Smooth muscle cell (in vitro differentiated cells): ENCODE measurements around the gene TBX4. TPM values are rescaled to one million over a fixed set of nuclear protein-coding genes. Genes with fewer than 3 reads are reported as not detected.

Experiments
- DNase-seq: peaks from one replicate; lab custom pipeline; 2025; ENCODE audit not compliant: unreplicated experiment; lab: John Stamatoyannopoulos, UW
- H2AFZ ChIP-seq: fragments of 200-600 bp; sonication (generic); 2 replicates; pipeline ENCODE4 v1.6.0; 2016; ENCODE audit warnings: antibody characterized with exemption, low read depth, mild to moderate bottlenecking
- H3F3A ChIP-seq: fragments of 200-600 bp; sonication (generic); 2 replicates; pipeline ENCODE4 v1.6.0; 2017; ENCODE audit warnings: antibody characterized with exemption, low read depth
- H3K27ac ChIP-seq: fragments of 200-600 bp; sonication (generic); 2 replicates; pipeline ENCODE4 v1.5.1; 2016; ENCODE audit warnings: low read depth, mild to moderate bottlenecking
- H3K27me3 ChIP-seq: fragments of 200-600 bp; sonication (generic); 2 replicates; pipeline ENCODE4 v1.6.1; 2016; ENCODE audit warnings: low read depth, mild to moderate bottlenecking
- H3K36me3 ChIP-seq: fragments of 200-600 bp; sonication (generic); 2 replicates; pipeline ENCODE4 v1.5.1; 2016; ENCODE audit warnings: low read depth
- H3K4me1 ChIP-seq: fragments of 200-600 bp; sonication (generic); 2 replicates; pipeline ENCODE4 v1.5.1; 2016; ENCODE audit warnings: low read depth
- H3K4me2 ChIP-seq: fragments of 200-600 bp; sonication (generic); 2 replicates; pipeline ENCODE4 v1.6.0; 2016; ENCODE audit warnings: mild to moderate bottlenecking
- H3K4me3 ChIP-seq: fragments of 200-600 bp; sonication (generic); 2 replicates; pipeline ENCODE4 v1.5.1; 2016; ENCODE audit warnings: mild to moderate bottlenecking
- H3K79me2 ChIP-seq: fragments of 200-600 bp; sonication (generic); 2 replicates; pipeline ENCODE4 v1.6.0; 2016; ENCODE audit warnings: low read depth, mild to moderate bottlenecking
- H3K9ac ChIP-seq: fragments of 200-600 bp; sonication (generic); 2 replicates; pipeline ENCODE4 v1.6.0; 2016; ENCODE audit warnings: low read depth
- H3K9me3 ChIP-seq: fragments of 200-600 bp; sonication (generic); replicated peaks from 2 replicates; pipeline ENCODE4 v1.5.1; 2016; ENCODE audit warnings: low read depth
- H4K20me1 ChIP-seq: fragments of 200-600 bp; sonication (generic); 2 replicates; pipeline ENCODE4 v1.6.0; 2016; ENCODE audit warnings: low read depth
- CTCF ChIP-seq: fragments of 200-600 bp; sonication (generic); IDR thresholded peaks from 2 replicates; pipeline ENCODE4 v1.5.1; 2017; ENCODE audit warnings: borderline replicate concordance, mild to moderate bottlenecking, antibody characterized with exemption; ENCODE audit not compliant: insufficient read depth, poor library complexity, severe bottlenecking
- WGBS: methylation state at CpG from one replicate; pipeline ENCODE4 v1.1.7; 2016; ENCODE audit warnings: low lambda C conversion rate; 5-methylcytosine and 5-hydroxymethylcytosine counted together
- polyA plus RNA-seq: library from polyadenylated mRNA; unstranded; fragments of >200 nt; fragmentation: Nextera tagmentation; extraction: Ambion mirVana; gene quantifications from 2 replicates; pipeline ENCODE4 v1.2.1, GENCODE V29; 2016
- total RNA-seq: library from RNA; depleted of rRNA; stranded (reverse); fragments of >200 nt; gene quantifications from 2 replicates; pipeline ENCODE4 v1.2.3, GENCODE V29; 2014

The TBX4 gene
- total and polyA plus RNA-seq, 2 experiments from 2014 or later, result 14.1 to 22.7 TPM

DNA sequence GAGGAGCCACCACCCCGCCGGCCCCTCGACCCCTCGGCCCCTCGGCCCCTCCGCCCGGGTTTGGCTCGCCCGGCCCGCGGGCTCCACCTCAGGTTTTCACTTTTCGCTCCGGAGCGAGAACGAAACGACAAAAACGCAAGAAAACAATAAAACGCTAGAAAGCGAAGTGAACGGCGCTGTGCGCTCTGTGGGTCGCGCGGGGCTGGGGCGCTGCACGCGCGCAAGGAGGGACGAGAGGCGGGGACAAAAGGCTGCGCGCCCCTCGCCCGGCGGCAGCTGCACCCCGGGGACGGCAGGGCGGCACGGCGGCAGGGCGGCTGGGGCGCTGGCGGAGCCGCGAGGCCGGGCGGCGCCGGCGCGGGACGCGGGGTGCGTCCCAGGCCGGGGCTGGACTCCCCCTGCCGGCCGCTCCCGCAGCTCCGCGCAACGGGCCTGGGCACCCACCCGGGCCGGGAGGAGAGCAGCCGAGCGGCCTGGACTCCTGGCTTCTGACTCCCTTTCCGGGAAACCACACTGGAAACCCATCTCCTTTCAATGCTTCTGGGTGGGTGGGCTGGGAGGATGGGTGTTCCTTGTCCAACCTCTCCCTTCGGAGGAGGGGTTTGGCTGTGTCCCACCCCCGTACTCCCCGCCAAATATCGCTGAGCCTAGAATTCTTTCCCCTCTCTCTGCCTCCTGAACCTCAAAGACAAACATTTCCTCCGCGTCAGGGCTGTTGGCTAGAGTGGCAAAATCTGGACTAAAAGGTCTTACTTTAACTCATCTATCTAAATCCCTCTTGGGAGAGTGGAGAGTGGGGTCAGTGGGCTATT lies 42.7 kb upstream of the TBX4 start:
- H3K27ac ChIP-seq, result peak overlapping the region; percentile 30
- H3K9ac ChIP-seq, result no peak overlapping the region
- 1% methylated on average over 58 of the region's 73 CpGs for WGBS
- peaks cover 27% of the 10 kb centered on the region for H3K79me2 ChIP-seq
- no peak for DNase-seq
- peaks cover 21% of the 10 kb centered on the region for H3K4me1 ChIP-seq
- H3K4me3 ChIP-seq, result peak overlapping the region; percentile 82
- H2AFZ ChIP-seq, result no peak overlapping the region
- no peaks in the 10 kb centered on the region for H3K9me3 ChIP-seq
- H3F3A ChIP-seq, result peaks cover 18% of the 10 kb centered on the region
- H3K27me3 ChIP-seq, result peaks cover 16% of the 10 kb centered on the region
- peak overlapping the region; percentile 89 for H3K4me2 ChIP-seq
- peaks cover 41% of the 10 kb centered on the region for H4K20me1 ChIP-seq
- peak; percentile 50 for TF ChIP-seq CTCF
- H3K36me3 ChIP-seq, result no peaks in the 10 kb centered on the region

DNA sequence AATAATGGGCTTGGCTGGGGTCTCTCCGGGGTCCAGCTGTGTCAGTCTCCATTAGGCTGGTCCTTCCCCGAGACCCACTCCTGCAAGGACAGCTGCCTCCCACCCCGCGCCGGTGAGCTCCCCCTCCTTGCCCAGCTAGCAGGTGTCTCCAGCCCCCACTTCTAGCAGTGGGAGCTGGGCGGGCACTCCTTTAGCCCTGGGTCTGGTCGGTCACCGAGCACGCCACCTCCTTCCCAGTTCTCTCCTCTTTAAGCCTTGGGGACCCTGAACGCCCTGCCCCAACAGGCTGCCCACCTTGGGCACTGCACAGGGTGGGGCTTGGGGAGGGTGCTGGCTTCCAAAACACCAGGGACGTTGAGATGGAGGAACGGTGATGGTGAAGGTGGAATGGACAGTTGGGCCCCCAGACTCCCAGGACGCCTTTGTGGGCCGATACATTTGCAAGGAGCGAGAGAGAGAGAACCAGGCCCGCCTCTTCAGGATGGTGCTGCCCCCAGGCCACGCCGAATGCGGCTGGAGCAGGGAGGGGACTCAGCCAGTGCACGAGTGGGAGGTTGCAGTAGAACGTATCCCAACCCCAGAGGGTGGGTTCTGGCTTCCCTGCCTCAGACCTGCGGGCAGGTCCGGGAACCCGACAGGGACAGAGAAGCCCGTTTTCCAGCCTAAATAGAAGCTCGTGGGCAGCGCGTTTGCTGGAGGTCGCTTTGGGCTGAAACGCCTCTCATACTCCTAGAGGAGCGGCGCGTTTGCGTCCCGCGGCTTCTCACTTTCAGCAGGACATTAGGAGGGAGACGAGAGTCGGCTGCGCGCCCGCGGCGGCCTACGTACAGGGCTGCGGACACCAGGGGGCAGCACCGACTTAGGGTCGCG lies 41.8 kb upstream of the TBX4 start:
- peaks cover 26% of the 10 kb centered on the region for H3F3A ChIP-seq
- peak; percentile 80 for DNase-seq
- WGBS, result 12% methylated on average over 46 of the region's 48 CpGs
- peak; percentile 72 for TF ChIP-seq CTCF
- H2AFZ ChIP-seq, result no peak overlapping the region
- peak overlapping the region; percentile 82 for H3K4me3 ChIP-seq
- H3K27me3 ChIP-seq, result peaks cover 10% of the 10 kb centered on the region
- peaks cover 12% of the 10 kb centered on the region for H3K4me1 ChIP-seq
- H3K4me2 ChIP-seq, result peak overlapping the region; percentile 89
- H3K9me3 ChIP-seq, result no peaks in the 10 kb centered on the region
- H3K9ac ChIP-seq, result no peak overlapping the region
- peak overlapping the region; percentile 71 for H3K27ac ChIP-seq
- H3K36me3 ChIP-seq, result no peaks in the 10 kb centered on the region
- peaks cover 19% of the 10 kb centered on the region for H3K79me2 ChIP-seq
- peaks cover 33% of the 10 kb centered on the region for H4K20me1 ChIP-seq

GRCh38 chr17:61411011-61411260 lies 41.3 kb upstream of the TBX4 start:
- Histone ChIP-seq H3K4me2 (peak overlapping the region; percentile 89), H3K27ac (peak overlapping the region; percentile 71), H3K9ac (peak overlapping the region; percentile 47), H3F3A (peaks cover 31% of the 10 kb centered on the region), H3K4me3 (peak overlapping the region; percentile 82), H3K36me3 (no peaks in the 10 kb centered on the region), H3K79me2 (peaks cover 15% of the 10 kb centered on the region), H4K20me1 (peaks cover 27% of the 10 kb centered on the region), H3K4me1 (peaks cover 12% of the 10 kb centered on the region), H3K9me3 (no peaks in the 10 kb centered on the region), H3K27me3 (peaks cover 5% of the 10 kb centered on the region), H2AFZ (peak overlapping the region; percentile 89)
- no peak for TF ChIP-seq CTCF
- WGBS, result 3% methylated on average over 14 of the region's 29 CpGs
- no peak for DNase-seq
